Measurements from ENCODE around the gene GRID1. TPM values are rescaled to one million over a fixed set of nuclear protein-coding genes. Genes with fewer than 3 reads are reported as not detected.
A peak's percentile ranks its signal among the peaks of the same experiment; 100 is the strongest.

The GRID1 gene
- total and polyA plus RNA-seq, 9 of the 15 experiments (the other 6 are each of a cell fraction or from before 2014, with no cell fraction given) = 0.01 to 7.2 (median 1.2) TPM

DNA sequence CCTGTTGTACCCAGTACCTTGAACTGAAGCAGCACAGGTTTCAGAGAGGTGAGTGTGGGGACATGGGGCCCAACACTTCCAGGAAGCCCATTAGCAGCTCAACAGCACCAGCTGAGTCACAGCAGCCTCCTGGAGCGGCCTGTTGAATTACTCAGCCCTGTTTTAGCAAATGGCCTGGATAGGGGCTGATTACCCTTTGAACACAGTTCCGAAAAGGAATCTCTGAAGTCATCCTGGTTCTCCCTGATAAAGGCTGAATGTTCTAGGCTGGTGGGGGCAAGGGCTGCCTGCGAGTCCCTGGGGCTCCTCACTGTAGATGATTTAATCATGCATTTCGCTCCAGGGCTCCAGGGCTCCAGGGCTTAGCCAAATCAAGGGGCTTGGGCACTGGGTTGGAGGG lies 287.5 kb downstream of the GRID1 start (continued):
- TF ChIP-seq ZNF263 (CRISPR knock-in tag; IDR thresholded peaks at IDR 0.05; ENCODE audit: borderline replicate concordance) (no peak), RBBP5 (IDR thresholded peaks at IDR 0.05; ENCODE audit: borderline replicate concordance, insufficient read depth, low read length, poor library complexity, severe bottlenecking) (no peak), TCFL5 (CRISPR knock-in tag; conservative IDR thresholded peaks at IDR 0.05) (no peak), HOXB6 (CRISPR knock-in tag; IDR thresholded peaks at IDR 0.05; ENCODE audit: borderline replicate concordance) (no peak), ZBTB1 (CRISPR knock-in tag; IDR thresholded peaks at IDR 0.05; ENCODE audit: borderline replicate concordance, low read depth) (no peak), DACH1 (IDR thresholded peaks at IDR 0.05; ENCODE audit: partially characterized antibody) (peak; percentile 69), CBX8 (IDR thresholded peaks at IDR 0.05; ENCODE audit: borderline replicate concordance, extremely low read depth, low read depth, low read length, poor library complexity, severe bottlenecking) (no peak), DIDO1 (tag; IDR thresholded peaks at IDR 0.05; ENCODE audit: low read depth) (no peak), ZNF347 (CRISPR knock-in tag; IDR thresholded peaks at IDR 0.05; ENCODE audit: low read depth) (no peak), BRD4 (IDR thresholded peaks at IDR 0.05) (no peak), FUS (optimal IDR thresholded peaks at IDR 0.05; ENCODE audit: low read depth, low read length) (no peak), C11orf30 (IDR thresholded peaks at IDR 0.05; ENCODE audit: low read depth) (peak; percentile 64), FOXK2 (conservative IDR thresholded peaks at IDR 0.05 in 1 of 2, IDR thresholded peaks at IDR 0.05 in 1 of 2; ENCODE audit: low read depth in 2 of 2) (peak; percentile 57 to 58; a peak in 3 of 4 replicates), ZNF830 (CRISPR knock-in tag; IDR thresholded peaks at IDR 0.05) (no peak), RBFOX2 (IDR thresholded peaks at IDR 0.05; ENCODE audit: low read depth, low read length) (no peak), CSDE1 (IDR thresholded peaks at IDR 0.05) (no peak), FOXJ3 (CRISPR knock-in tag; IDR thresholded peaks at IDR 0.05) (no peak), GATA2 (CRISPR knock-in tag; IDR thresholded peaks at IDR 0.05) (no peak), HDAC8 (tag; IDR thresholded peaks at IDR 0.05) (no peak), HNRNPL (IDR thresholded peaks at IDR 0.05; ENCODE audit: low read depth, low read length) (no peak)
- TF ChIP-seq, protein P1, sequence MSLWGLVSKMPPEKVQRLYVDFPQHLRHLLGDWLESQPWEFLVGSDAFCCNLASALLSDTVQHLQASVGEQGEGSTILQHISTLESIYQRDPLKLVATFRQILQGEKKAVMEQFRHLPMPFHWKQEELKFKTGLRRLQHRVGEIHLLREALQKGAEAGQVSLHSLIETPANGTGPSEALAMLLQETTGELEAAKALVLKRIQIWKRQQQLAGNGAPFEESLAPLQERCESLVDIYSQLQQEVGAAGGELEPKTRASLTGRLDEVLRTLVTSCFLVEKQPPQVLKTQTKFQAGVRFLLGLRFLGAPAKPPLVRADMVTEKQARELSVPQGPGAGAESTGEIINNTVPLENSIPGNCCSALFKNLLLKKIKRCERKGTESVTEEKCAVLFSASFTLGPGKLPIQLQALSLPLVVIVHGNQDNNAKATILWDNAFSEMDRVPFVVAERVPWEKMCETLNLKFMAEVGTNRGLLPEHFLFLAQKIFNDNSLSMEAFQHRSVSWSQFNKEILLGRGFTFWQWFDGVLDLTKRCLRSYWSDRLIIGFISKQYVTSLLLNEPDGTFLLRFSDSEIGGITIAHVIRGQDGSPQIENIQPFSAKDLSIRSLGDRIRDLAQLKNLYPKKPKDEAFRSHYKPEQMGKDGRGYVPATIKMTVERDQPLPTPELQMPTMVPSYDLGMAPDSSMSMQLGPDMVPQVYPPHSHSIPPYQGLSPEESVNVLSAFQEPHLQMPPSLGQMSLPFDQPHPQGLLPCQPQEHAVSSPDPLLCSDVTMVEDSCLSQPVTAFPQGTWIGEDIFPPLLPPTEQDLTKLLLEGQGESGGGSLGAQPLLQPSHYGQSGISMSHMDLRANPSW (CRISPR knock-in tag; IDR thresholded peaks at IDR 0.05) = no peak
- TF ChIP-seq, protein P2, sequence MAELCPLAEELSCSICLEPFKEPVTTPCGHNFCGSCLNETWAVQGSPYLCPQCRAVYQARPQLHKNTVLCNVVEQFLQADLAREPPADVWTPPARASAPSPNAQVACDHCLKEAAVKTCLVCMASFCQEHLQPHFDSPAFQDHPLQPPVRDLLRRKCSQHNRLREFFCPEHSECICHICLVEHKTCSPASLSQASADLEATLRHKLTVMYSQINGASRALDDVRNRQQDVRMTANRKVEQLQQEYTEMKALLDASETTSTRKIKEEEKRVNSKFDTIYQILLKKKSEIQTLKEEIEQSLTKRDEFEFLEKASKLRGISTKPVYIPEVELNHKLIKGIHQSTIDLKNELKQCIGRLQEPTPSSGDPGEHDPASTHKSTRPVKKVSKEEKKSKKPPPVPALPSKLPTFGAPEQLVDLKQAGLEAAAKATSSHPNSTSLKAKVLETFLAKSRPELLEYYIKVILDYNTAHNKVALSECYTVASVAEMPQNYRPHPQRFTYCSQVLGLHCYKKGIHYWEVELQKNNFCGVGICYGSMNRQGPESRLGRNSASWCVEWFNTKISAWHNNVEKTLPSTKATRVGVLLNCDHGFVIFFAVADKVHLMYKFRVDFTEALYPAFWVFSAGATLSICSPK (IDR thresholded peaks at IDR 0.05; ENCODE audit: borderline replicate concordance) = no peak
- TF ChIP-seq, protein P3, sequence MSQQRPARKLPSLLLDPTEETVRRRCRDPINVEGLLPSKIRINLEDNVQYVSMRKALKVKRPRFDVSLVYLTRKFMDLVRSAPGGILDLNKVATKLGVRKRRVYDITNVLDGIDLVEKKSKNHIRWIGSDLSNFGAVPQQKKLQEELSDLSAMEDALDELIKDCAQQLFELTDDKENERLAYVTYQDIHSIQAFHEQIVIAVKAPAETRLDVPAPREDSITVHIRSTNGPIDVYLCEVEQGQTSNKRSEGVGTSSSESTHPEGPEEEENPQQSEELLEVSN (IDR thresholded peaks at IDR 0.05; ENCODE audit: borderline replicate concordance in 1 of 2, extremely low read depth in 1 of 2, insufficient read depth in 1 of 2, insufficient read length in 1 of 2, low read depth in 1 of 2, low read length in 1 of 2, poor library complexity in 1 of 2, severe bottlenecking in 1 of 2) = peak in 1 of 2 experiments; percentile 9
